ENCODE data around the gene GLOD4. TPM values are rescaled to one million over a fixed set of nuclear protein-coding genes. Genes with fewer than 3 reads are reported as not detected.

GLOD4 gene
- total and polyA plus RNA-seq, 10 of the 15 experiments (the other 5 are each of a cell fraction or from before 2014, with no cell fraction given), result 40.8 to 107 (median 81.2) TPM

GRCh38 chr17:807523-808294 is 25.6 kb upstream of the GLOD4 start:
- H2AFZ ChIP-seq (ENCODE audit: control insufficient read depth, low read depth, low read length), result no peak overlapping the region
- DNase-seq (ENCODE audit: low read depth, low spot score) (no peak), ATAC-seq (no peak), FAIRE-seq (no peak)
- in situ Hi-C loops (cut with MboI), result no loop called here
- RAD21 ChIA-PET (ENCODE audit: unreplicated experiment), result no interaction called here
- no peaks in the 10 kb centered on the region for H3K36me3 ChIP-seq (ENCODE audit: control insufficient read depth in 2 of 2, insufficient read depth in 2 of 2, low read length in 1 of 2)
- WGBS (ENCODE audit: insufficient coverage, insufficient replicate concordance, low lambda C conversion rate, missing lambda C conversion rate), result 41% methylated on average over 26 of the region's 28 CpGs
- no TSS peak for BruUV-seq (replicated peaks)
- H3K9ac ChIP-seq (ENCODE audit: control insufficient read depth, insufficient read depth, low read length), result no peak overlapping the region
- H3K4me1 ChIP-seq (ENCODE audit: control insufficient read depth, insufficient read depth, low read length), result no peaks in the 10 kb centered on the region
- H3K27me3 ChIP-seq (replicated peaks in 1 of 2; ENCODE audit: control insufficient read depth in 2 of 2, insufficient read depth in 2 of 2, low read length in 1 of 2), result no peaks in the 10 kb centered on the region
- H3K27ac ChIP-seq (ENCODE audit: control insufficient read depth, insufficient read depth), result no peak overlapping the region
- no peaks in the 10 kb centered on the region for H3K79me2 ChIP-seq (ENCODE audit: control insufficient read depth, insufficient read depth, low read length)
- intact Hi-C loops (cut with micrococcal nuclease; ENCODE audit: unreplicated experiment), result no loop called here
- no peak overlapping the region for H3K4me3 ChIP-seq
- H3K9me3 ChIP-seq (replicated peaks; ENCODE audit: control insufficient read depth, insufficient read depth, low read length), result no peaks in the 10 kb centered on the region
- CTCF ChIA-PET, result no interaction called here
- SMC1A ChIA-PET (ENCODE audit: uncharacterized antibody, unreplicated experiment), result no interaction called here
- POLR2A ChIA-PET, result no interaction called here
- no peak overlapping the region for H3K4me2 ChIP-seq (ENCODE audit: control insufficient read depth, insufficient read depth)
- H4K20me1 ChIP-seq (ENCODE audit: control insufficient read depth, insufficient read depth), result no peaks in the 10 kb centered on the region
- TF ChIP-seq, protein P1, sequence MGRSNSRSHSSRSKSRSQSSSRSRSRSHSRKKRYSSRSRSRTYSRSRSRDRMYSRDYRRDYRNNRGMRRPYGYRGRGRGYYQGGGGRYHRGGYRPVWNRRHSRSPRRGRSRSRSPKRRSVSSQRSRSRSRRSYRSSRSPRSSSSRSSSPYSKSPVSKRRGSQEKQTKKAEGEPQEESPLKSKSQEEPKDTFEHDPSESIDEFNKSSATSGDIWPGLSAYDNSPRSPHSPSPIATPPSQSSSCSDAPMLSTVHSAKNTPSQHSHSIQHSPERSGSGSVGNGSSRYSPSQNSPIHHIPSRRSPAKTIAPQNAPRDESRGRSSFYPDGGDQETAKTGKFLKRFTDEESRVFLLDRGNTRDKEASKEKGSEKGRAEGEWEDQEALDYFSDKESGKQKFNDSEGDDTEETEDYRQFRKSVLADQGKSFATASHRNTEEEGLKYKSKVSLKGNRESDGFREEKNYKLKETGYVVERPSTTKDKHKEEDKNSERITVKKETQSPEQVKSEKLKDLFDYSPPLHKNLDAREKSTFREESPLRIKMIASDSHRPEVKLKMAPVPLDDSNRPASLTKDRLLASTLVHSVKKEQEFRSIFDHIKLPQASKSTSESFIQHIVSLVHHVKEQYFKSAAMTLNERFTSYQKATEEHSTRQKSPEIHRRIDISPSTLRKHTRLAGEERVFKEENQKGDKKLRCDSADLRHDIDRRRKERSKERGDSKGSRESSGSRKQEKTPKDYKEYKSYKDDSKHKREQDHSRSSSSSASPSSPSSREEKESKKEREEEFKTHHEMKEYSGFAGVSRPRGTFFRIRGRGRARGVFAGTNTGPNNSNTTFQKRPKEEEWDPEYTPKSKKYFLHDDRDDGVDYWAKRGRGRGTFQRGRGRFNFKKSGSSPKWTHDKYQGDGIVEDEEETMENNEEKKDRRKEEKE (IDR thresholded peaks at IDR 0.05), result no peak
- TF ChIP-seq HDGF (IDR thresholded peaks at IDR 0.05) (no peak), POLR2A (IDR thresholded peaks at IDR 0.05; ENCODE audit: low read depth, low read length) (no peak), IKZF1 (conservative IDR thresholded peaks at IDR 0.05) (no peak), ESRRA (IDR thresholded peaks at IDR 0.05; ENCODE audit: low read length) (no peak), CBFB (IDR thresholded peaks at IDR 0.05; ENCODE audit: low read depth) (no peak), MEF2B (IDR thresholded peaks at IDR 0.05; ENCODE audit: partially characterized antibody, poor library complexity, severe bottlenecking) (no peak), HDAC6 (IDR thresholded peaks at IDR 0.05; ENCODE audit: unreplicated experiment) (no peak), ZNF274 (IDR thresholded peaks at IDR 0.05; ENCODE audit: insufficient read depth, insufficient read length) (no peak), ZBTB33 (IDR thresholded peaks at IDR 0.05) (no peak), CEBPZ (IDR thresholded peaks at IDR 0.05; ENCODE audit: low read depth, low read length) (no peak), RAD21 (IDR thresholded peaks at IDR 0.05; ENCODE audit: insufficient read depth, low read depth, low read length) (no peak), CHD1 (IDR thresholded peaks at IDR 0.05; ENCODE audit: low read depth, low read length) (no peak), KAT2A (conservative IDR thresholded peaks at IDR 0.05; ENCODE audit: control insufficient read depth, low read depth, low read length) (no peak)
- TF ChIP-seq, protein P2, sequence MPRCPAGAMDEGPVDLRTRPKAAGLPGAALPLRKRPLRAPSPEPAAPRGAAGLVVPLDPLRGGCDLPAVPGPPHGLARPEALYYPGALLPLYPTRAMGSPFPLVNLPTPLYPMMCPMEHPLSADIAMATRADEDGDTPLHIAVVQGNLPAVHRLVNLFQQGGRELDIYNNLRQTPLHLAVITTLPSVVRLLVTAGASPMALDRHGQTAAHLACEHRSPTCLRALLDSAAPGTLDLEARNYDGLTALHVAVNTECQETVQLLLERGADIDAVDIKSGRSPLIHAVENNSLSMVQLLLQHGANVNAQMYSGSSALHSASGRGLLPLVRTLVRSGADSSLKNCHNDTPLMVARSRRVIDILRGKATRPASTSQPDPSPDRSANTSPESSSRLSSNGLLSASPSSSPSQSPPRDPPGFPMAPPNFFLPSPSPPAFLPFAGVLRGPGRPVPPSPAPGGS (IDR thresholded peaks at IDR 0.05; ENCODE audit: borderline replicate concordance, insufficient read depth, low read depth, low read length, poor library complexity, severe bottlenecking), result no peak

Measured in GM12878 (cell line).